Skin epidermis (tissue), 12 donors: ENCODE measurements around the gene PSMC6.
"Not testable (repeated sequence)": the region's sequence is repeated elsewhere in the genome, so short reads cannot be mapped to it uniquely, and the experiment has no call there.

Source experiments
- H3K27ac ChIP-seq, 21 experiments: fragments of 200-600 bp; sonication (generic) in 11 of 21; one replicate each; pipeline ENCODE4 v1.5.0; 2020; ENCODE audit warnings: mild to moderate bottlenecking in 3 of 21, inconsistent platforms in 2 of 21, moderate library complexity in 2 of 21
- H3K4me3 ChIP-seq, 7 experiments: fragments of 200-600 bp; sonication (generic) in 2 of 7; one replicate each; pipeline ENCODE4 v1.5.0; 2020; ENCODE audit warnings: inconsistent platforms in 2 of 7, mild to moderate bottlenecking in 2 of 7, moderate library complexity in 1 of 7

PSMC6 gene

DNA sequence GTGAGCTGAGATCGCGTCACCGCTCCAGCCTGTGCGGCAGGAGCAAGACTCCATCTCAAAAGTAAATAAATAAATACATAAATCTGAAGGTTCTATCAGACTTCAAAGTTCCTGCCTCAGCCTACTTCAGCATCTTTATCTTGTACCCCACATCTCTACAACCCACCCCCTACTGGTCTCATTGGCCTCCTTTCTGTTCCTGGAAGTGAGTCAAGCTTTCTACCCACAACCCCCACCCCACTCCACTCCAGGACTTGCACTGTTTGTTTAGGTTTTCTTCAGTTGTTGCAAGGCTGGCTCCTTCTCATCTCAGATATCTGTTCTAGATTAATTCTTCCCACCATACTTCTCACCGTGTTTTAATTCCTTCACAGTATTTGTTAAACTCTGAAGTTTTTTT, 714 bp upstream of the PSMC6 start:
- Histone ChIP-seq H3K27ac (peak overlapping the region in 20 of 21 experiments; percentile 76 to 94 (median 88)), H3K4me3 (peak overlapping the region in 6 of 7 experiments; percentile 65 to 95 (median 78))

DNA sequence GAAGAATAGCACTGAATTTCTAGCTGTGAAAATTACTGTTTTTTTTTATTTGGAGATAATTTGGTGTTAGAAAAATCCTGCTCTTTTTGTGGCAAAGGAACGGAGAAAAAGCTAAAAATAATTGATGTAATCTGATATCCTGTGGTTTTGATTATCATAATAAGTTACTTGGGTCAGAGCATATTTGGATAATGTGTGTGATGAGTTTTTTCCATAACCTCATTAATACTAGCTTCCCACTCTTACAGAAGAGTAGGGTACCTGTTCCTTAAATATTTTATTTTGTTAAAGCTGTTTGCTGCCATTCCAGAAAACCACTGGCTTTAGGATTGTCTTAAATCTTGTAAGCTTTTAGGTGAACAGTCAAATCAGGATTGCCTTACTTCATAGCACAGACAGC, 4.7 kb downstream of the PSMC6 start:
- Histone ChIP-seq H3K27ac (no peak overlapping the region), H3K4me3 (no peak overlapping the region)

DNA sequence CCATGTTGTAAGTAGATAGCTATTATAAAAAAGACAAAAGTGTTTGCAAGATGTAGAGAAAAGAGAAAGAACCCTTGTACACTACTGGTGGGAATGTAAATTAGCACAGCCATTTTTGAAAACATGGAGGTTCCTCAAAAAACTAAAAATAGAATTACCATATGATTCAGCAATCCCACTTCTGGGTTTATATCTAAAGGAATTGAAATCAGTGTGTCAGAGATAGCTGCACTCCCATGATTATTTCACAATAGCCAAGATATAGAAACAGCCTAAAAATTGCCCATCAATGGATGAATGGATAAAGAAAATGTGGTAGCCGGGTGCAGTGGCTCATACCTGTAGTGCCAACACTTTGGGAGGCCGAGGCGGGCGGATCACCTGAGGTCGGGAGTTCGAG, 9.2 kb downstream of the PSMC6 start:
- H3K4me3 ChIP-seq: no peak overlapping the region

DNA sequence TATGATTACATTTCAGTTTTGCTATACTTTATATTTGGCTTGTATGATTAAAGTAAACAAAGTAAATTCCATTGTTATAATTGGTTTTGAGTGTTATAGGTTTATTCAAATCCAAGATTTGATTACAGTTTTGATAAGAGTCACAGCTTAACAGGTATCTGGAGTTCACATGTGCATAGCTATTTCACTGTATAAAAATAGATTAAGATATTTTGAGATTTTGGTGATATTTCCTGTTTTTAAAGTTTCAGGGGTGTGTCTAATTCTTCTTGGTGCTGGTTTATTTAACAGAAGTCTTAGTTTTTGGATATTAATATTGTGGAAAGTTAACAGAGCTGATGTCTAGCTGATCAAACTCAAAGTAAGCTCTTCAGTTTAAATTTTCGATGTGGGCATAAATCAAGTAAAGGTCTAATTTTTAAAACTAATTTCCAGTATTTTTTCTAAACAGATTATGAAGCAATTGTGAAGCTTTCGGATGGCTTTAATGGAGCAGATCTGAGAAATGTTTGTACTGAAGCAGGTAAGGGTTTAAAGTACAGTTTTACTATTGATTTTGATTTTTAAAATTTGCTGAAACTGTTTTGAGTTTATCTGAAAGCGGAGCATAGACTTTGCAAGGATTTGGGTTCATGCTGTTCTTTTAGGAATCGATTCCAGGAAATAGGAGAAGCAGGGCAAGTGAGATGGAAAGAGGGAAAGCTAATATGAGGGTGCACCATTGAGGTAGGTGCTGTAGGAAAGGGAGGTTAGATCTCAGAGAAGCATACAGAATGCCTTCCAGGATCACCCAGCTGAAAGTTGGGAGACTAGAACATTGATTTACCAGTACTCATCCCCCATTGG, 16.7 kb downstream of the PSMC6 start:
- Histone ChIP-seq H3K27ac (no peak overlapping the region), H3K4me3 (no peak overlapping the region)

More for the DNA sequence above, 9.2 kb downstream of the PSMC6 start:
- H3K27ac ChIP-seq: no peak overlapping the region

DNA sequence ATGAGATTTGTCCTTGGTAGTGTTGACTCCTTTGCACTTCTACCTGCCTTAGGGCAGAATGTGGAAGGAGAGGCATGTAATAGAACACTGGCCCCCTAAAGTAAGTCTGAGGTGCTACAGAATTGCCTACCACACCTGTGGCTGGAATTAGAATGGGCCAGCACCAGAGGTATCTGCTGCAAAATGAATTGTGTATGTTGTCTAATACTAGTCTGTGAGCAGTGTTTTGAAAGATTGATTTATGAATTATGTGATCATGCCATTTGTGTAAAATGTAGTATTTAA, 17.3 kb downstream of the PSMC6 start:
- H3K27ac ChIP-seq: no peak overlapping the region
- no peak overlapping the region for H3K4me3 ChIP-seq

DNA sequence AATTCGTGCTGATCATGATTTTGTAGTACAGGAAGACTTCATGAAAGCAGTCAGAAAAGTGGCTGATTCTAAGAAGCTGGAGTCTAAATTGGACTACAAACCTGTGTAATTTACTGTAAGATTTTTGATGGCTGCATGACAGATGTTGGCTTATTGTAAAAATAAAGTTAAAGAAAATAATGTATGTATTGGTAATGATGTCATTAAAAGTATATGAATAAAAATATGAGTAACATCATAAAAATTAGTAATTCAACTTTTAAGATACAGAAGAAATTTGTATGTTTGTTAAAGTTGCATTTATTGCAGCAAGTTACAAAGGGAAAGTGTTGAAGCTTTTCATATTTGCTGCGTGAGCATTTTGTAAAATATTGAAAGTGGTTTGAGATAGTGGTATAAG, 20.5 kb downstream of the PSMC6 start:
- H3K27ac ChIP-seq, H3K4me3 ChIP-seq: not testable (repeated sequence)

DNA sequence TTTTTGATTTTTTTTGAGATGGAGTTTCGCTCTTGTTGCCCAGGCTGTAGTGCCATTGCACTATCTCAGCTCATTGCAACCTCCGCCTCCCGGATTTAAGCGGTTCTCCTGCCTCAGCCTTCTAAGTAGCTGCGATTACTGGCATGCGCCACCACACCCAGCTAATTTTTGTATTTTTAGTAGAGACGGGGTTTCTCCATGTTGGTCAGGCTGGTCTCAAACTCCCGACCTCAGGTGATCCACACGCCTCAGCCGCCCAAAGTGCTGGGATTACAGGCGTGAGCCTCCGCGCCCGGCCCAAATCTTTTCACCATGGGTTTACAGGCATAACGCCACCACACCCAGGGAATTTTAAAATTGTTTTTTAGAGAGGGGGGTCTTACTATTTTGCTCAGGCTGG, 22.0 kb downstream of the PSMC6 start:
- H3K4me3 ChIP-seq: not testable (repeated sequence)
- peak overlapping the region in 3 of 21 experiments; percentile 18 to 98 (median 51) for H3K27ac ChIP-seq

DNA sequence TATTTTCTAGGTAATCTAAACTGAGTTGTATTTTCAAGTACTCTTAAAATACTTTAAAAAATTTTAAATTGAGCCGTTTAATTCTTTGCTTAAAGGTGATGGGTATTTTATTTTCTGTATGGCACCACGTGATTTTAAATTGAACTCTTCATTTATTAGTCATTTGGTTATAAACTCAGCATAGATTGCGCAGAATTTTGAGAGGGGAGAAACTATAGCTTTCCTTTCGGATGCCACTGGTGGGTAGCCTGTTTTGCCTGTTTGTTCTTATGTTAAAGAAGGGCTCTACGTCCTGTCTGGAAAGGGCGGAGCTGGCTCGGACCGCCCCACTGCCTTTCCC, 22.6 kb downstream of the PSMC6 start:
- peak overlapping the region; percentile 77 to 98 (median 82) for H3K4me3 ChIP-seq
- H3K27ac ChIP-seq: peak overlapping the region in 13 of 21 experiments; percentile 2 to 98 (median 88)

DNA sequence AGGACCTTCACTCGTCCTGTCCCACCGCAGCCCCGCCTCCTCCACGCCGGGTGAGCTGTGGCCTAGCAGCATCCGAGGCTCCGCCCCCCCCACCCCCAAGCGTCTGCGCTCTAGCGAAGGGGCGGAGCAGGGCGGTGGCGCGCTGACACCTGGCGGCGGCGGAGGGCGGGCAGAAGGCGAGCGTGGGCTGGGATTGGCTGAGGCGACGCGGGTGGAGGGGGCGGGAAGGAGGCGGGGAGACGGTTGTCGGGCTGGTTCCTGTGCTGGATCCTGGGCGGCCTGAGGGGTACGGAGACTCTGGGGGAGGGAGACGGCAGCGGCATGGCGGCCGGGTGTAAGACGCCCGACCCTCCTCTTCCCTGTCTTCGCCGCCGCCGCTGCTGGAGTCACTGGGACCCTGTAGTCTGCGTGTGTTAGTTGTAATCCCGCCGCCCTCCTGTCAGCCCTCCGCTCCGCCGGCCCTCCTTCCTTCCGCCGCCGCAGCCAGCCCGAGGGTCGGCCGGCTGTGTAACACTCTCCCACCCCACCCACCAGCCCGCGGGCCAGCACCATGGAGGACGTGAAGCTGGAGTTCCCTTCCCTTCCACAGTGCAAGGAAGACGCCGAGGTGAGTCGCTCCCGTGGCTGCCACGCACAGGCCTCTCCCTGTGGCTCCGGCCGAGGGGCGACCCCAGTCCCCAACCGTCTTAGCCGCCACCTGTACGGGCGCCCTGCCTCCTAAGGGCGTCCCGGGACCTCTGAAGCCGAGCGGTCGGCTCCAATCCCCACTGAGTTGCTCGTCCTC, 23.1 kb downstream of the PSMC6 start, which contains the start of gene STYX:
Gene STYX (plus strand): TSS at position 242 of the 784 bp plus-strand sequence. CDS start 309 bp downstream, at position 551.
- Histone ChIP-seq H3K4me3 (peak within 1 kb of the TSS; percentile 77 to 98 (median 82)), H3K27ac (peak within 1 kb of the TSS; percentile 57 to 98 (median 92))

DNA sequence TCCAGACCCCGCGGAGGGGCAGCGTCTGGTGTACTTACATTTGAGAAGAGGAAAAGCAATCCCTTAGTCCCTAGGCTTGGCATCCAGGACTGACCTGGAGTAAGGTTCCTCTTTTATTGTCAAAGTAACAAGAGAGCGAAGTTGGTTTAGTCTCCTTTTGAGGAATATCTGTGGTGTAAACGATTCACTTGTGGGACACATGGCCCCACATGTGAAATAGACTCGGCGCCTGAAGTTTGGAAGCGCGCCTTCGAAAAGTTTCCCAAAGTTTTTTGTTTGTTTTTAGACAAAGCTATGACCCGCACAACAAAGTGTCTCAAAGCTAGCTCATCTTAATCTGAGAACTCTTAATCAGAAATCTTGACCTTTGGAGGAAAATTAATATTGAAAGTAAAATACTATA, 23.7 kb downstream of the PSMC6 start:
- peak overlapping the region; percentile 77 to 98 (median 82) for H3K4me3 ChIP-seq
- peak overlapping the region; percentile 57 to 98 (median 92) for H3K27ac ChIP-seq

DNA sequence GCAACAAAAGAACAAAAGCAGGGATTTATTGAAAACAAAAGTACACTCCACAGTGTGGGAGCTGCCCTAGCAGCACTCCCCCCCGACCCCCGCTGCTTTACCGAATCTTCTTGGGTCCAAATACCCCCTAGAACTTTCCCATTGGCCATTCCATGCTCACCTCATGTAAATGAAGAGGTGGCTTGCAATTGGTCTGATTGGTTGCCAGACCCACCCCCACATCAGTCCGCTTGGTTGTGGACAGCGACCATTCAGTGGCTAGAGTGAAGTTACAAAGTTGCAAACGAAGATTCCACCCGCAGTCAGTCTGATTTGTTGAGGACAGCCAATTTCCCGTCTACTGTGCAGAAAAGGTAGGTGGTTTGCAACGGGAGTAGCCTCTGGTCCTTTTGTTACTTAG, 26.8 kb downstream of the PSMC6 start:
- Histone ChIP-seq H3K27ac (no peak overlapping the region), H3K4me3 (no peak overlapping the region)

DNA sequence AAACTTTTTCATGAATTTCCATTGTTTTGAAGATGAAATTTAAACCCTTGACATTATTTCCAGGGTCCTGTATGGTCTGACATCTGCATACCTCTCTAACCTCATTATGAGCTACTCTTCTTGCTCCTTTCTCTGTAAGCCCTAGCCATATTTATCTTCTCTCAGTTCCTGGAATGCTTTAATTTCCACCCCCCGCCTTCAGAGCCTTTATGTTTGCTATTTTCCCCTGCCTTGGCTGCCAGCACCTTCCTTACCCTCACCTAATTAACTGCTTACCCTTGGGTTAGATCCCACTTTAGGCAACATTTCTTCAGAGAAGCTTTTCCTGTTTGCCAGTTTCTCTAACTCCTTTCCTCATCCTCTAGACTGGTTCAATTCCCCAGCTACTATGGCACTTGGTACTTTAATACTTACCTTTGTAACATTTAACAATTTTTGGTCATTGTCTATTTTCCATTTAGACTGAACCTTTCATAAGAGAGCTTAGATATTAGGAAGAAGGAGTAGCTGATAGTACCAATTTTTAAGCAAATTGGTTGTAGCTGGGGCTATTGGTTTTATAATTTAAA, 29.0 kb downstream of the PSMC6 start:
- Histone ChIP-seq H3K4me3 (no peak overlapping the region), H3K27ac (peak overlapping the region in 1 of 21 experiments; percentile 17)

DNA sequence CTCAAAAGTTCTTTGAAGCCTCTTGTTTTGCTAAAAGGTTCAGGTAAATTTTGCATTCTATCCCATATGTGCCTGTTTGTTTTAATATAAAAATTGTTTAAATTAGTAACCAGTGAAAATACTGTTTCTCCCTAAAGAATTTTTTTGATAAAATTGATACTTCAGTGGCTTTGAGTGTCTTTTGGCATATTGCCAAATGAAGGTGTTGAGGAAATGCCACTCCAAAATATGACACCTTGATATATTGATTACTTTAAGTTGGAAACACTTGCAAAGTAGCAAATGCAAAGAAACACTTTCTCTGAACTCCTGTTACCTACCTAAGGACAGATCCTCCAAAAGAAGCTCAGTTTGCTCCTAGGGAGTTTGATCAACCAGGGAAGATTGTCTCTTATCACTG, 31.4 kb downstream of the PSMC6 start:
- Histone ChIP-seq H3K4me3 (no peak overlapping the region), H3K27ac (no peak overlapping the region)

DNA sequence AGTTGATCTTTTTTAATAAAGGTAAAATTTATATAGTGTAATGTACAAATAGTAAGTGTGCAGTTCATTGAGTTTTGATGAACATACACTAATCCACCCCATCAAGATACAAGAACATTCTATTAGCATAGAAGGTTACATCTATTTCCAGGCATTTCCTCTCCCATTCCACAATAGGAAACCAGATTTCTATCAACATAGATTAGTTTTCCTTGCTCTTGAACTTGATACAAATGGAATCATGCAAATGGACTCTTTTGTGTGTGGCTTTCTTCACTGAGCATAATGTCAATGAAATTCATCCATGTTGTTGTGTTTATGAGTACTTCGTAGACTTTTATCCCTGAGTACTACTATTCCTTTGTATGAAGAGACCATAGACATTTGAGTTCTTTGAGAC, 33.8 kb downstream of the PSMC6 start:
- Histone ChIP-seq H3K27ac (peak overlapping the region in 3 of 21 experiments; percentile 78 to 91 (median 90)), H3K4me3 (no peak overlapping the region)

DNA sequence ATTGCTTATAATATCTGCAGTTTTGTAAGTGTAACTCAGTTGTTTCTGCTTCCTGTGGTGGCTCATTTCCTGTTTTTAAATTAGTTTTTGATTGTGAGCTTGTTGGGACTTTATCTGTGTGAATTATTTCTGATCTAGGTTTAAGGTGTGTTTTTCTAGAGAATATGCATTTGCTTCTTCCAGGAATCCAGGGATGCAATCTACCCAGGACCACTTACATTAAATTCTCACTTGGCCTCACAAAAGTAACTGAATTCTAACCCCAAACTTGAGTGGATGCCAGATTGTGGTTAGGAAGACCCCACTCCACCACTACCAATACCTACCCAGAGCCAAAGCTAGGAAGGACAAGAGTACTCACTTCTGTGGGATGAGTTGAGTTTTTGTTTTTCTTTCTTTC, 34.9 kb downstream of the PSMC6 start:
- H3K27ac ChIP-seq: peak overlapping the region in 17 of 21 experiments; percentile 14 to 91 (median 70)

DNA sequence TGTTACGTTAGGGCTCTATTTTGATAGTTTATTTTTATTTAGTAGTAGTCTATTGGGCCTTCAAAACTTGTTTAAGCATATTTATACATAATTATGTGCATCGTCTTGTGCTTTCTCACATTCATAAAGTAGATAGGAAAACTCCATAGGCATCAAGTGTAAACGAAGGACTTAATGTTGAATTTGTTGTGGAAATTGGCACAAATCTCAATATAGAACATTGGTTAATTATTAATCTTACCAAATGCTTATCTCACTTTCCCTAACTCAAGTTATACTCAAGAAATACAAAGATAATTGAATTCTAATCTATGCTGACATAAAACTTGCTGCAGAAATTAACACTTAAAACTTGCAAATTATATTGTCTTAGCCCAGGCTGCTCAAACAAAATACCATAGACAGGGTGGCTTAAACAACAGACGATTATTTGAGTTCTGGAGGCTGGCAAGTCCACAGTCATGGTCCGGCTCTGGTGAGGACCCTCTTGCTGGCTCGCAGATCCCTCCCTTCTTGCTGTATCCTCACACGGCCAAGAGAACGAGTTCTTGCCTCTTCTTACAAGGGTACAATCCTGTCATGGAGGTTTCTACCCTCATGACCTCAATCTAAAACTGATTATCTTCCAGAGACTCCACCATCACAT, 41.8 kb downstream of the PSMC6 start:
- H3K27ac ChIP-seq: no peak overlapping the region
- no peak overlapping the region for H3K4me3 ChIP-seq

More for the DNA sequence above, 34.9 kb downstream of the PSMC6 start:
- H3K4me3 ChIP-seq: no peak overlapping the region

DNA sequence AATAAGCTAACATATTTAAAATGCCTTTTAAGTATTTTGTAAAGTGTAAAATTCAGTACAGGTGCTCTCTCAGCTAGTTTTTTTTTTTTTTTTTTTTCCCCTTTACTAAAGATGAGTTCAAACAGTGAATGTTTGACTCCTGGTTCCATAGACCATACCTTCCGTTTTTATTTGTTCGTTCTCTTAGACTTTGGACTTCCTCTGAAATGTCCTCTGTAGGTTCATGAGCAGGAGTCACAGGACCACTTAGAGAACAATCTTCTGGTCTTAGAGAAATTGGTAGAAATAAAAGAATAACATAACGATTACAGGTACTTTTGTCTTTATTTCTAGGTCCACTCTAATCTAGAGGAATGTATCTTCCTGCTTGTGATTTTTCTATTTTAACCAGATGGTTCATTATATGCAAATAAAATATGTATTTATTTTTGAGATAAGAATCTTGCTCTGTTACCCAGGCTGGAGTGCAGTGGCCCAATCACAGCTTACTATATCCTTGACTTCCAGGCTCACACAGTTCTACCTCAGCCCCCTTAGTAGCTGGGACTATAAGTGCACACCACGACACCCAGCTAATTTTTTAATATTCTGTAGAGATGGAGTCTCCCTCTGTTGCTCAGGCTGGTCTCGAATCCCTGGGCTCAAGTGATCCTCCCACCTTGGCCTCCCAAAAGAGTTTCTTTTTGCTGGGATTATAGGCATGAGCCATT, 48.8 kb downstream of the PSMC6 start:
- no peak overlapping the region for H3K27ac ChIP-seq
- no peak overlapping the region for H3K4me3 ChIP-seq

DNA sequence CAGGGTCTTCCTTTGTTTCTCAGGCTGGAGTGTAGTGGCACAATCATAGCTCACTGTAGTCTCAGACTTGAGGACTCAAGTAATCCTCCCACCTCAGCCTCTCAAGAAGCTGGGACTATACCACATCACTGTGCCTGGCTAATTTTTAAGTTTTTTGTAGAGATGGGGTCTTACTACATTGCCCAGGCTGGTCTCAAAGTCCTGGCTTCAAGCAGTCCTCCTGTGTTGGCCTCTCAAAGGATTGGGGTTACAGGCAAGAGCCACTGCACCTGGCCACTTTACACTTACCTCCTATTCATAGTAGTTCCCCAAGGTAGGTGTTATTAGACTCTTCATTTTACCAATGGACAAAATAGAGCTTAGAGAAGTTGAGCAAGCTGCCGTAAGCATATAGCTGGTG, 52.1 kb downstream of the PSMC6 start:
- no peak overlapping the region for H3K27ac ChIP-seq
- no peak overlapping the region for H3K4me3 ChIP-seq

DNA sequence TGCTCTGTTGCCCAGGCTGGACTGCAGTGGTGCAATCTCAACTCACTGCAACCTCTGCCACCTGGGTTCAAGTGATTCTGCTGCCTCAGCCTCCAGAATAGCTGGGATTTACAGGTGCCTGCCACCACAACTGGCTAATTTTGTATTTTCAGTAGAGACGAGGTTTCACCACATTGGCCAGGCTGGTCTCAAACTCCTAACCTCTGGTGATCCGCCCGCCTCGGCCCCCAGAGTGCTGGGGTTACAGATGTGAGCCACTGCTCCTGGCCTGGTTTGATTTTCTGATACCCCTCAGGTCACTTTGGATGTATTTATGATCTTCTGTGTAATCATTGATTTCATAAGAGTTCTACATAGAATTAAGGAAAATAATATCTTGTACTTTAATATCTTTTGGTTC, 55.9 kb downstream of the PSMC6 start:
- H3K4me3 ChIP-seq: not testable (repeated sequence)
- H3K27ac ChIP-seq: peak overlapping the region in 1 of 21 experiments; percentile 37
